Activated CD8-positive, alpha-beta T cell treated with anti-CD3 and anti-CD28 coated beads for 36 hours (primary cell): ENCODE data around the gene HNRNPL. TPM values are rescaled to one million over a fixed set of nuclear protein-coding genes. Genes with fewer than 3 reads are reported as not detected.

ENCODE experiments used
- ATAC-seq: fragments of 200-7000 bp; cut with Tn5 transposase; one replicate; pipeline ENCODE4 v1.10.0; 2021; ENCODE audit warnings: mild to moderate bottlenecking, moderate library complexity
- CTCF ChIA-PET: fragments of 350-600 bp; sonication (Branson Sonifier 250); formaldehyde crosslinking; loops from one replicate; lab custom pipeline; 2021; ENCODE audit warnings: antibody characterized with exemption; lab: Charles Lee
- POLR2A ChIA-PET: fragments of 350-600 bp; sonication (Branson Sonifier 250); formaldehyde crosslinking; loops from one replicate; lab custom pipeline; 2021; ENCODE audit warnings: antibody characterized with exemption; lab: Charles Lee
- DNase-seq: peaks from one replicate; pipeline ENCODE4 v3.0.0-alpha.2; 2020
- H3K27ac Mint-ChIP-seq: one replicate; pipeline ENCODE4 v1.8.0; 2021; ENCODE audit warnings: mild to moderate bottlenecking, mixed read lengths
- H3K27me3 Mint-ChIP-seq: one replicate; pipeline ENCODE4 v1.8.0; 2021; ENCODE audit warnings: mixed read lengths
- H3K36me3 Mint-ChIP-seq: one replicate; pipeline ENCODE4 v1.8.0; 2021; ENCODE audit warnings: low read depth, mixed read lengths
- H3K4me1 Mint-ChIP-seq: one replicate; pipeline ENCODE4 v1.8.0; 2021; ENCODE audit warnings: low read depth, mixed read lengths
- H3K4me3 Mint-ChIP-seq: one replicate; pipeline ENCODE4 v1.8.0; 2021; ENCODE audit warnings: mild to moderate bottlenecking, moderate library complexity, mixed read lengths
- H3K9me3 Mint-ChIP-seq: one replicate; pipeline ENCODE4 v1.8.0; 2021; ENCODE audit warnings: mixed read lengths
- CTCF ChIP-seq: fragments of 200-600 bp; IDR thresholded peaks from one replicate; pipeline ENCODE4 v1.8.0; 2022; ENCODE audit warnings: antibody characterized with exemption, mild to moderate bottlenecking
- intact Hi-C: fragments of 100-400 bp; cut with micrococcal nuclease; formaldehyde crosslinking; loops from one replicate; pipeline ENCODE4 v1.10.0; 2022
- total RNA-seq, 2 experiments: library from RNA; stranded (reverse); gene quantifications; one replicate each; pipeline ENCODE4 v1.2.3, GENCODE V29; 2021

Gene HNRNPL
- total RNA-seq, 2 experiments from 2014 or later = 747 to 761 TPM

GRCh38 chr19:38836159-38836982, 13.4 kb downstream of the HNRNPL start:
- Mint-ChIP-seq H3K27me3 (no peaks in the 10 kb centered on the region), H3K9me3 (no peaks in the 10 kb centered on the region), H3K4me1 (peaks cover 41% of the 10 kb centered on the region), H3K36me3 (peaks cover 56% of the 10 kb centered on the region), H3K27ac (peak overlapping the region; percentile 55), H3K4me3 (no peak overlapping the region)
- intact Hi-C loops = no loop called here
- no peak for TF ChIP-seq CTCF
- ATAC-seq (no peak), DNase-seq (no peak)
- ChIA-PET POLR2A (interaction anchor here (1.0 to 3.2 kb wide), 5 partner anchors 7 to 42 kb away, joined by 3 to 24 read pairs (median 3); partner anchors contain the start of genes HNRNPL and RINL), CTCF (interaction anchor here (2.5 kb wide), 1 partner anchor 10 kb away, joined by 9 read pairs; no protein-coding TSS in a partner anchor)

- H3K27ac Mint-ChIP-seq = no peak overlapping the region
- intact Hi-C loops = no loop called here
- POLR2A ChIA-PET = interaction anchor here (0.8 to 3.2 kb wide), 8 partner anchors 9 to 101 kb away, joined by 3 to 24 read pairs (median 4); partner anchors contain the start of gene HNRNPL
- H3K9me3 Mint-ChIP-seq = no peaks in the 10 kb centered on the region
- no peak for TF ChIP-seq CTCF
- peaks cover 36% of the 10 kb centered on the region for H3K4me1 Mint-ChIP-seq
- no peaks in the 10 kb centered on the region for H3K27me3 Mint-ChIP-seq
- no peak for DNase-seq
- ATAC-seq = no peak
- H3K4me3 Mint-ChIP-seq = no peak overlapping the region
- H3K36me3 Mint-ChIP-seq = peaks cover 46% of the 10 kb centered on the region
- CTCF ChIA-PET = interaction anchor here (1.2 to 2.5 kb wide), 2 partner anchors 12 to 73 kb away, joined by 3 to 9 read pairs; no protein-coding TSS in a partner anchor
These were observed 15.2 kb downstream of the HNRNPL start for GRCh38 chr19:38834590-38834989.

- DNase-seq = no peak
- no peak for ATAC-seq
- Mint-ChIP-seq H3K36me3 (peaks cover 43% of the 10 kb centered on the region), H3K4me1 (peaks cover 31% of the 10 kb centered on the region), H3K4me3 (no peak overlapping the region), H3K27me3 (no peaks in the 10 kb centered on the region), H3K9me3 (no peaks in the 10 kb centered on the region), H3K27ac (peak overlapping the region; percentile 72)
- intact Hi-C loops = no loop called here
- ChIA-PET POLR2A (interaction anchor here (0.8 to 3.2 kb wide), 6 partner anchors 9 to 102 kb away, joined by 3 to 24 read pairs (median 4); no protein-coding TSS in a partner anchor), CTCF (interaction anchor here (1.2 to 2.5 kb wide), 2 partner anchors 13 to 73 kb away, joined by 3 to 9 read pairs; no protein-coding TSS in a partner anchor)
- TF ChIP-seq CTCF = no peak
These were observed 15.7 kb downstream of the HNRNPL start for GRCh38 chr19:38834104-38834490.

- Mint-ChIP-seq H3K27me3 (no peaks in the 10 kb centered on the region), H3K9me3 (no peaks in the 10 kb centered on the region), H3K4me3 (no peak overlapping the region), H3K27ac (peak overlapping the region; percentile 27), H3K4me1 (peaks cover 22% of the 10 kb centered on the region), H3K36me3 (peaks cover 37% of the 10 kb centered on the region)
- ATAC-seq (no peak), DNase-seq (no peak)
- ChIA-PET POLR2A (interaction anchor here (1.3 to 2.5 kb wide), 3 partner anchors 9 to 15 kb away, joined by 4 to 17 read pairs (median 6); no protein-coding TSS in a partner anchor), CTCF (no interaction called here)
- no peak for TF ChIP-seq CTCF
- intact Hi-C loops = no loop called here
These were observed 16.7 kb downstream of the HNRNPL start for GRCh38 chr19:38833092-38833425.
